NCI-H2081 (cell line): ENCODE results near the gene RIPOR3.
"Not testable (repeated sequence)": the region's sequence is repeated elsewhere in the genome, so short reads cannot be mapped to it uniquely, and the experiment has no call there.

Source experiments
- DNase-seq, 2 experiments: peaks; one replicate each; lab custom pipeline; 2025; lab: John Stamatoyannopoulos, UW

Gene RIPOR3

GRCh38 chr20:50658804-50659380 lies 32.5 kb downstream of the RIPOR3 start:
- DNase-seq: no peak

DNA sequence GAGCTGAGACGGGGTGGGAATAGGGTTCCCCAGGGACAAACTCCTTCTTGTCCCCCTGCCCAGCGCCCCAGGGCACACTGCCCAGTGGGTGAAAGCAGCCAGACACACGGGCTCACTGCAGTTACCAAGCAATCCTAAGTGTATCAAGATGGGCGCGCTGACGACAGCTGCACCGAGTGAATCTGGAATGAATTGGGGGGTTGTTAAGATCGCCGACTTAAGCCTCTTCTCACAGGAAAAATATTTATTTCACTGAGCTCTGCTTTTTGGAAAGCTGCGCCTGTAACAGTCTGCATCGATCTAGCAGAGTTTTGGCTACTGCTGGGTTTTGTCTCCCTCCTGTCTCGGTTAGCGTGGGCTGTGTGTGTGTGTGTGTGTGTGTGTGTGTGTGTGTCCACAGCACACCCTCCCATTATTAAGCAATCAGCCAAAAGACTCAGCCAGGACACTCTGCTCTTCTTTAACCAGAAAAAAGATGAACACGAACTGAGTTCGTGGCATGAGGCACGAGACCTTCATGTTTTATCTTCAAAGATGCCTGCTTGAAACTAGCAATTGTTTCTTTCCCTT lies 35.9 kb downstream of the RIPOR3 start:
- DNase-seq: no peak

DNA sequence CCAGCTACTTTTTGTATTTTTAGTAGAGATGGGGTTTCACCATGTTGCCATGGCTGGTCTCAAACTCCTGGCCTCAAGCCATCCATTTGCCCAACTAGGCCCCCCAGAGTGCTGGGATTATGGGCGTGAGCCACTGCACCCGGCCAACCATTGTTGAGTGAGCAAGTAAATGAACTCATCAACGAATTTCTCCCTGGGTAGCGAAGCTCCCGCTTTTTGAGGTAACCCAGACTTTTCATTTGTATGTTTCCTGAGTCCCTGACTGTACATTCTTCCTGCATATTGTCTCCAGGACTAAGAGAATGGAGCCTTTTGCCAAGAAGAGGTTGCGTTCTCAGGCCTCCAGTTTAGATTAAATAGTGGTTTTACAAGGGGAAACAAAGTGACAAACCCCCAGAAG lies 36.4 kb downstream of the RIPOR3 start:
- DNase-seq: no peak

GRCh38 chr20:50652702-50653294 lies 38.5 kb downstream of the RIPOR3 start:
- DNase-seq: peak; percentile 13 to 23

DNA sequence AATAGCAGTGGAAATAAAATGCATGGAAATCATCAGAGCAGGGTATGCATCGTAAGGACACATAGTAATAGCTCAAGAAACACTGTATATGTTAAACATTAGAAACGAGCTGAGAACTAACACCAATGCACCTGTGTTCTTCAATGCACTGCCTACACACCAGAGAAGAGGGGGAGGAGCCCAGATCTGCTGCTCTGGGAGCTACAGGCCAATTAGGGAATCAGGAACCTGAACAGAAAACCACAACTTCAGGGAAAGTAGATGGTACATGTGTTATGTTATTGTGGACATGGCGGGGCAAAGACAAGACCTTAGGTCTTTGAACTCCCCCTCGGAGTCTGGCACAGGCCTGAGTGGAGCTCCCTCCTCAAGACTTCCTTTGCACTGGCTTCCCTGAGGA lies 39.7 kb downstream of the RIPOR3 start:
- DNase-seq: no peak

DNA sequence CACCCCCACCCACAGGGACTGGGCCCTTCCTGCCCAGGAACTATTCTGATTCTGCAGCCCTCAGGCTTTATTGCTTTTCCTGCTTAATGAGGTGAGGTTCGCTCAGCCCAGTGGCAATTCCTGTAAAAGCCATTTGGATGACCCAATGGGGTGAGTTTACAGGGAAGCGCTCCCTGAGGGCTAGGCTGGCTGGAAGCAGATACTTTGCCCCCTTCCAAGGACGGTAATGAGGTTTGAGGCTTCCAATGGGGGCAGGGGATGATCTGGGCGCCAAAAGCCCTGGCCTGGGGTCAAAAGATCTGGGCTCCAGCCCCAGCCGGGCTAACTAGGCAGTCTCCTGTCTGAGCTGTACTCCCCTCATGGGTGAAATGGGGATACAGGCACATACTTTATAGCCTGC lies 41.8 kb downstream of the RIPOR3 start:
- DNase-seq: no peak

- DNase-seq: no peak
Measured at GRCh38 chr20:50648651-50649050, 42.7 kb downstream of the RIPOR3 start.

GRCh38 chr20:50646483-50646996 lies 44.8 kb downstream of the RIPOR3 start:
- DNase-seq: no peak

- no peak for DNase-seq
Measured at GRCh38 chr20:50645253-50646068, 45.9 kb downstream of the RIPOR3 start.

- no peak for DNase-seq
Measured at GRCh38 chr20:50642288-50642803, 49.0 kb downstream of the RIPOR3 start.

GRCh38 chr20:50641625-50642287 lies 49.6 kb downstream of the RIPOR3 start:
- not testable (repeated sequence) for DNase-seq

- DNase-seq: not testable (repeated sequence)
Measured at GRCh38 chr20:50639971-50640711, 51.2 kb downstream of the RIPOR3 start.

GRCh38 chr20:50638015-50638847 lies 53.1 kb downstream of the RIPOR3 start:
- DNase-seq: not testable (repeated sequence)

- DNase-seq: no peak
Measured at GRCh38 chr20:50636601-50637540, 54.5 kb downstream of the RIPOR3 start.

GRCh38 chr20:50635676-50636600 lies 55.4 kb downstream of the RIPOR3 start:
- DNase-seq: peak; percentile 37 to 42

DNA sequence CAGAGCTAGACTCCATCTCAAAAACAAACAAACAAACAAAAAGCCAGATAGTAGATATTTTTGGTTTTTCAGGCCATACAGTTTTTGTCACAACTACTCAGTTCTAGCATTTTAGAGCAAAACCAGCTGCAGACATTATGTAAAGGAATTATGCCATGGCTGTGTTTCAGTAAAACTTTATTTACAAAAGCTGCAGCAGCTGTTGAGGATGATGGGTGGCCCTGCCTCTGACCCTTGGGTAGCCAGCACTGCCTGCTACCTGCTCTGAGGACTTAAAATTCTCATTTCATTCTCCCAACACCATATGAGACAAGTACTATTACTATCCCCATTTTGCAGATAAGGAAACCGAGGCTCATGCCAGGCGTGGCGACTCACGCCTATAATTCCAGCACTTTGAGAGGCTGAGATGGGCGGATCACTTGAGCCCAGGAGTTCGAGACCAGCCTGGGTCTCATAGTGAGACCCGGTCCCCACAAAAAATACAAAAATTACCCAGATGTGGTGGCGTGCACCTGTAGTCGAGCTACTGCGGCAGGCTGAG lies 56.3 kb downstream of the RIPOR3 start:
- DNase-seq: no peak

- DNase-seq: no peak
Measured at GRCh38 chr20:50634191-50634590, 57.2 kb downstream of the RIPOR3 start.

DNA sequence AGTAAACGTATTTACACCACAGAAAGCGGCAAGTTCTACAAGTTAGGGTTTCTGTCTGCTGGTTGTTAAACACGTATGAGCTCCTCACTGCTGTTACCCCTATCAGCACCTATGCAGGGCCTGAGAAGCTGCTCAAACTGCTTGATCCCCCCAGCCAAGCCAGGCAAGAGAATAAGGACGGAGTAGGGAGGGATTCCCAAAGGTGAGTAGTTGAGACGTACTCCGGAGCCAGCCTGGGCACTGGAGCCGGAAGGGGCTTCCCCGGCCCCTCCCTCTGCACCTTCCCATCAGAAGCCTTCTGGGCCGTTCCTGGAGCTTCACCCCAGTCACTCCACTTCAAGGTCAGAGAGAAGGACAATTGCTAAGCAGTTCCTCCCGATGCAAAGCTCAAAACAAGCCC lies 58.0 kb downstream of the RIPOR3 start:
- DNase-seq: no peak
